VCaP (cell line): ENCODE results near the gene TUBB.
"Not testable (repeated sequence)": the region's sequence is repeated elsewhere in the genome, so short reads cannot be mapped to it uniquely, and the experiment has no call there.

Experiments used
- H3K27ac ChIP-seq: fragments of 450-650 bp; 2 replicates; pipeline ENCODE4 v1.5.1; 2017
- TF ChIP-seq, protein P1 (sequence below): fragments of 450-650 bp; conservative IDR thresholded peaks from 2 replicates; pipeline ENCODE4 v1.5.1; 2017; ENCODE audit warnings: mild to moderate bottlenecking, moderate library complexity

TUBB gene

DNA sequence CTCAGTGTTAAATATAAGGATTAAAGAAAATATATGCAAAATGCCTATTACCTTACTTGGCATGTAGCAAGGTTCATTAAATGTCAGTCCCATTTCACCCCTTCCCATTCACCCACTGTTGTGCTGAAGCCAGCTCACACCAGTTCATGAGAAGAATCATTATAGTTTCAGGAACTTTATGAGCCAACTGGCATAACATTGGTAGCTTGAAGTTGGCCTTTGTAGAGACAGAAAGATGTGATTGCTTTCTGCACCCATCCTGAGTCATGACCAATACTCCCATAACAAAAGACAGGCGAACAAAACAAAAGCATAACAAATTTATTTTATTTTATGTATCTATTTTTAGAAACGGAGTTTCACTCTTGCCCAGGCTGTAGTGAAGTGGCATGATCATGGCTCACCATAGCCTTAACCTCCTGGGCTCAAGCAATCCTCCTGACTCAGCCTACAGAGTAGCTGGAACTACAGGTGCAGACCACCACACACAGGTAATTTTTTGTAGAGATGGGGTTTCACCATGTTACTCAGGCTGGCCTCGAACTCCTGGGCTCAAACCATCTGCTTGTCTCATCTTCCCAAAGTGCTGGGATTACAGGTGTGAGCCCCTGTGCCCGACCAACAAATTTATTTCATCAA, 41.8 kb downstream of the TUBB start:
- H3K27ac ChIP-seq, result no peak overlapping the region
- TF ChIP-seq, protein P1, sequence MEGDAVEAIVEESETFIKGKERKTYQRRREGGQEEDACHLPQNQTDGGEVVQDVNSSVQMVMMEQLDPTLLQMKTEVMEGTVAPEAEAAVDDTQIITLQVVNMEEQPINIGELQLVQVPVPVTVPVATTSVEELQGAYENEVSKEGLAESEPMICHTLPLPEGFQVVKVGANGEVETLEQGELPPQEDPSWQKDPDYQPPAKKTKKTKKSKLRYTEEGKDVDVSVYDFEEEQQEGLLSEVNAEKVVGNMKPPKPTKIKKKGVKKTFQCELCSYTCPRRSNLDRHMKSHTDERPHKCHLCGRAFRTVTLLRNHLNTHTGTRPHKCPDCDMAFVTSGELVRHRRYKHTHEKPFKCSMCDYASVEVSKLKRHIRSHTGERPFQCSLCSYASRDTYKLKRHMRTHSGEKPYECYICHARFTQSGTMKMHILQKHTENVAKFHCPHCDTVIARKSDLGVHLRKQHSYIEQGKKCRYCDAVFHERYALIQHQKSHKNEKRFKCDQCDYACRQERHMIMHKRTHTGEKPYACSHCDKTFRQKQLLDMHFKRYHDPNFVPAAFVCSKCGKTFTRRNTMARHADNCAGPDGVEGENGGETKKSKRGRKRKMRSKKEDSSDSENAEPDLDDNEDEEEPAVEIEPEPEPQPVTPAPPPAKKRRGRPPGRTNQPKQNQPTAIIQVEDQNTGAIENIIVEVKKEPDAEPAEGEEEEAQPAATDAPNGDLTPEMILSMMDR, result no peak

DNA sequence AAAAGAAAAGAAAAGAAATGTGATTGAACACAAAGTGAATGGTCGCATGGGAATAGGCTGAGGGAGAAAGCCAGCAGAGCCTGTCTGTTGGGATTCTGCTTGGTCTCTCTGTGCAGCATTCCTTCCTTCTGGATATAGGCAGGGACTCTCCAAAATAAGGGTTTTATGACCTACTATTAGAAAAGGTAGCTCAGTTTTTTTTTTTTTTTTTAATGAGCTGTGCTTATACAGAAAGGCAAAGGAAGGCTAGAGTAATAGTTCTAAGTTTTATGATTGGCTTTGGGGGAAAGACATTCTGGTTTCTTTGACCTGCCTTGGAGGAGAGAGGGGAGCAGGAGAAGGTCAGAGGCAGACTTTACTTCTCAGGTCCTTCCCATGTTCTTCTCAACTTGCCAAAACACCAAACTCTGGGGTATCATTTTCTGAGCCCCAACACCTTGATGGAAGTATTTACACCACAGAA, 43.0 kb downstream of the TUBB start:
- TF ChIP-seq, protein P1, result no peak
- no peak overlapping the region for H3K27ac ChIP-seq

DNA sequence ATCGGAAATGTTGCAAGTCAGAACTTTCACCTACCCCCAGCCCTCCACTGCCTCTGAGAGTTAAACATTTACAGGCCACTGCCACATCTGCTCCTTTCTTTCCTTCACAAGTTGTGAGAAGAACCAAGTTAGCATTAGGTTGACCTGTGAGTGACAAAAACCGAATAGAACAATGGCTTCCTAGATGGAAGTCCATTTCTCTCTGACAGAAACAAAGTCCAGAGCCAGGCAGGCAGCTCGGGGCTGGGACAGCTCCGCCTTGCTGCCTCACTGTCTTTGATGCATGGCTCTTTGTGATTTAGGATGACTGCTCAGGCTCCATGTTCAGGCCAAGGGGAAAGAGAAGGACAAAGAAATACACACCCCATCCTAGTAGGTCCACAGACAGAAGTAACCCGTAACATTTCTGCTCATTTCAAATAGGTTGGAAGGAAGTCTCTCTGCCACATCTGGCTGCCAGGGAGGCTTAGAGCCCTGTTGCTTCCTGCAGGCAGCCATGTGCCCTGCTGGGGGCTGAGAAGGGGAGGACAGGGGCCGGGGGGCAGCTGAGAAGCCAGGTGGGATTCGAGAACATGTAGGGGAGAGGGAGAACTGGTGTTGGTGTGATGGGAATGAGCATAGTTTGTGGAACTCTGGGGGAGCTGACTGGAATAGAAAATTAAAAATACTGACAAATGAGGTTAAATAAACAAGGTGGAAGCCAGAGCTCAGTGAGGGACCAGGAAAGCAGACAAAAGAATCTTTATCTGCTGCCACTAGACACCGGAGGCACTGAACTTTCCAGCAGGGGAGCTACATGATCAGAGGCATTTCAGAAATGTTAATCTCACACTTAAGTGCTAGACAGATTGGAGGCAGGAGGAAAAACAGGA, 43.7 kb downstream of the TUBB start:
- no peak overlapping the region for H3K27ac ChIP-seq
- TF ChIP-seq, protein P1, result no peak

DNA sequence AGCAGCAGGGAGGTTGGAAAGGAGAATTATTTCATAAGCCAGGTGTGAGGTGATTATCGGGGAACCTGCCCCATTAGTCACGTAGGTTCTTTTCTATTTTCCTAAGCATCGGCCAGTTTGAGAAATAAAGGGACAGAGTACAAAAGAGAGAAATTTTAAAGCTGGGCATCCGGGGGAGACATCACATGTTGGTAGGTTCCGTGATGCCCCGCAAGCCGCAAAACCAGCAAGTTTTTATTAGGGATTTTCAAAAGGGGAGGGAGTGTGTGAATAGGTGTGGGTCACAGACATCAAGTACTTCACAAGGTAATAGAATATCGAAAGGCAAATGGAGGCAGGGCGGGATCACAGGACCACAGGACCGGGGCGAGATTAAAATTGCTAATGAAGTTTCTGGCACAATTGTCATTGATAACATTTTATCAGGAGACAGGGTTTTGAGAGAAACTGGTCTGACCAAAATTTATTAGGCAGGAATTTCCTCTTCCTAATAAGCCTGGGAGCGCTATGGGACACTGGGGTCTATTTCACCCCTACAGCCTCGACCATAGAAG, 44.4 kb downstream of the TUBB start:
- not testable (repeated sequence) for H3K27ac ChIP-seq

DNA sequence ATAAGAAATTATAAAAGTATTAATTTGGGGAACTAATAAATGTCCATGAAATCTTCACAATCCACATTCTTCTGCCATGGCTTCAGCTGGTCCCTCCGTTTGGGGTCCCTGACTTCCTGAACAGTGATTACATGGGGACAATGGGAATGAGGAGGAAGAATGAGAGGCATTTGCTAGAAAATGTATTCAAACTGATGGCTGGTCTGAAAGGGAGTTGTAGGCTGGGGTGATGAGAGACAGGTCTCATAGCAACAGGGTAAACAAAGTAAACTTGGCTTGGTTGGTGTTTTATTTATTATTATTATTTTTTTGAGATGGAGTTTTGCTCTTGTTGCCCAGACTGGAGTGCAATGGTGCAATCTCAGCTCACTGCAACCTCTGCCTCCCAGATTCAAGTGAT, 45.3 kb downstream of the TUBB start:
- H3K27ac ChIP-seq, result not testable (repeated sequence)

DNA sequence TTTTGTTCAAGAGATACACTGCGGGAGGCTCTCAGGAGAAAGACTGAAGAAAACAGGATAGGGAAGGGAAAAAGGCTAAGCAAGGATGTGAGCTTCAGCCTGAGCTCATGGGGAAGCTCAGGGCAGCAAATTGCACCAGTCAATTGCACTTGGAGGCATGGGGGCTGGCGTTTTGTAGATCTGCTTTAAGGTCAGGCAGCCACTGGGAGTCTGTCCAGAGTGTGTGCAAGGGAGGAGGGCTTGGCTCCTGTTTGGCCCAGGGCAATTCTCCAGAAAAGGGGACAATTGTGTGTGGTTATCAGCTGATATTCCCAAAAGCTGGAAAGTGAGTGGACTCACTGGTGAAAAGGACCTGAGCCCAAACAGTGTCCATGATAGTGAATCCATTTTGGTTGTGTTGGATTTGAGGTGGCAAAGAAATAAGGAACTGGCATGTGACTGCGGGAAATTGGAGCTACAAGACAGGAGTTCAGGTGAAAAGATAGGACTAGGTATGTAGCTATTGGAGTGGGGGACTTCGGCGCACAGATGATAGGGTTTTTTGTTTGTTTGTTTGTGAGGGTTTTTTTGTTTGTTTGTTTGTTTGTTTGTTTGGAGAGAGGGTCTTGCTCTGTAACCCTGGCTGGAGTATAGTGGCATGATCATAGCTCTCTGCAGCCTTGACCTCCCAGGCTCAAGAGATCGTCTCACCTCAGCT, 46.5 kb downstream of the TUBB start:
- no peak overlapping the region for H3K27ac ChIP-seq

DNA sequence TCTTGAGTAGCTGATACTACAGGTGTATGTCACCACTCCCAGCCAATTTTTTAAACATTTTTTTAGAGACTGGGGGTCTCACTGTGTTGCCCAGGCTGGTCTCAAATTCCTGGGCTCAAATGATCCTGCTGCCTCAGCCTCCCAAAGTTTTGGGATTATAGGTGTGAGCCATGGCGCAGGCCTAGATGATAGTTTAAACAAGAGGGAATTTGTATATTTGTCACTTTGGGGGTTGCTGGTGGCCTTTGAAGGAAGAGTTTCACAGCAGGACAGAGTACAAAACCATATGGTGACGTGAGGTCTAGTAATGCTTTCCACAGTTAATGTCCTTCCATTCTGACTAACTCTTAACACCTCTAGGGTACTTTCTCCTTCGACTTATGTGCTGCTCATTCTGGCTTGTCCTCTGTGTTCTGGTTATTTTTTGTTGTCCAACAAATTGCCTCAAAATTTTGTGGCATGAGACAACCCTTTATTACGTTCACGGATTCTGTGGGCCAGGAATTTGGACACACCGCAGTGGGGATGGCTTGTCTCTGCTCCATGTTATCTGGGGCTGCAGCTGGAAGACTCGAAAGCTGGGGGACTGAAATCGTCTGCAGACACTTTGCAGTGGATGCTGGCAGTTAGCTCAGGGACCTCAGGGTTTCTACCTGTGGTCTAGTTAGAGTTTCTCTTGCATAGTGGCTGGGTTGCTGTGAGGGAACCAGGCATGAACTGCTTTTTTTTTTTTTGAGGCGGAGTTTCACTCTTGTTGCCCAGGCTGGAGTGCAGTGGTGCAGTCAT, 47.2 kb downstream of the TUBB start:
- H3K27ac ChIP-seq, result no peak overlapping the region
- TF ChIP-seq, protein P1, result no peak

More for the DNA sequence above, 46.5 kb downstream of the TUBB start:
- TF ChIP-seq, protein P1, result no peak

DNA sequence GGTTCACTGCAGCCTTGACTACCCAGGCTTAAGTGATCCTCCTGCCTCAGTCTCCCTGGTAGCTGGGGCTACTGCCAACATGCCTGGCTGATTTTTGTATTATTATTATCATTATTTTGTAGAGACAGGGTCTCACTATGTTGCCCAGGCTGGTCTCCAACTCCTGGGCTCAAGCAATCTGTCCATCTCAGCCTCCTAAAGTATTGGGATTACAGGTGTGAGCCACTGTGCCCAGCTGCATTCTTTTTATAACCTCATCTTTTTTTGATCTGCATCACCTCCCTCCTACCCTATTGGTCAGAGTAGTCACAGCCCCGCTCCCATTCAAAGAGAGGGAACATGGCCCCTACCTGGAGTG, 47.8 kb downstream of the TUBB start:
- no peak overlapping the region for H3K27ac ChIP-seq
- TF ChIP-seq, protein P1, result no peak
